HepG2 (cell line): Measurements from ENCODE around the gene PFN2.

Source experiments
- EP300 ChIP-seq, 3 experiments: sonication (generic) in 1 of 3; formaldehyde crosslinking in 1 of 3; IDR thresholded peaks; 2 replicates each; pipeline versions ENCODE4 v1.5.1 to v1.6.1; 2011 to 2020; ENCODE audit warnings: low read depth in 2 of 3, low read length in 2 of 3, borderline replicate concordance in 1 of 3, improper control_type of control experiment in 1 of 3, mild to moderate bottlenecking in 1 of 3, missing genetic modification reagents in 1 of 3, moderate library complexity in 1 of 3
- FOXP1 ChIP-seq, 2 experiments: fragments of 450-650 bp in 1 of 2; IDR thresholded peaks; 2 replicates each; pipeline ENCODE4 v1.6.1; 2017 to 2018; ENCODE audit warnings: antibody characterized with exemption in 1 of 2
- KDM3A ChIP-seq: IDR thresholded peaks from 2 replicates; pipeline ENCODE4 v1.6.1; 2018; ENCODE audit warnings: low read depth, missing compliant biosample characterization
- PREB ChIP-seq: sonication (generic); formaldehyde crosslinking; IDR thresholded peaks from 2 replicates; pipeline ENCODE4 v1.4.0; 2020; ENCODE audit warnings: missing genetic modification reagents

- no peak for TF ChIP-seq FOXP1 (IDR thresholded peaks at IDR 0.05)
- TF ChIP-seq FOXP1 (CRISPR knock-in tag; IDR thresholded peaks at IDR 0.05) = no peak
- TF ChIP-seq KDM3A = no peak
- TF ChIP-seq EP300 (IDR thresholded peaks at IDR 0.05; ENCODE audit: low read depth in 2 of 2, low read length in 2 of 2) = no peak
- TF ChIP-seq EP300 (CRISPR knock-in tag; IDR thresholded peaks at IDR 0.05; ENCODE audit: borderline replicate concordance) = no peak
- TF ChIP-seq PREB (CRISPR knock-in tag) = no peak
Observed at GRCh38 chr3:149990423-149990948, 19.8 kb upstream of the PFN2 start.
